NCI-H2196 (cell line): ENCODE results near the gene UBXN11.

ENCODE experiments used
- DNase-seq: peaks from one replicate; lab custom pipeline; 2025; ENCODE audit not compliant: unreplicated experiment; lab: John Stamatoyannopoulos, UW

The UBXN11 gene

DNA sequence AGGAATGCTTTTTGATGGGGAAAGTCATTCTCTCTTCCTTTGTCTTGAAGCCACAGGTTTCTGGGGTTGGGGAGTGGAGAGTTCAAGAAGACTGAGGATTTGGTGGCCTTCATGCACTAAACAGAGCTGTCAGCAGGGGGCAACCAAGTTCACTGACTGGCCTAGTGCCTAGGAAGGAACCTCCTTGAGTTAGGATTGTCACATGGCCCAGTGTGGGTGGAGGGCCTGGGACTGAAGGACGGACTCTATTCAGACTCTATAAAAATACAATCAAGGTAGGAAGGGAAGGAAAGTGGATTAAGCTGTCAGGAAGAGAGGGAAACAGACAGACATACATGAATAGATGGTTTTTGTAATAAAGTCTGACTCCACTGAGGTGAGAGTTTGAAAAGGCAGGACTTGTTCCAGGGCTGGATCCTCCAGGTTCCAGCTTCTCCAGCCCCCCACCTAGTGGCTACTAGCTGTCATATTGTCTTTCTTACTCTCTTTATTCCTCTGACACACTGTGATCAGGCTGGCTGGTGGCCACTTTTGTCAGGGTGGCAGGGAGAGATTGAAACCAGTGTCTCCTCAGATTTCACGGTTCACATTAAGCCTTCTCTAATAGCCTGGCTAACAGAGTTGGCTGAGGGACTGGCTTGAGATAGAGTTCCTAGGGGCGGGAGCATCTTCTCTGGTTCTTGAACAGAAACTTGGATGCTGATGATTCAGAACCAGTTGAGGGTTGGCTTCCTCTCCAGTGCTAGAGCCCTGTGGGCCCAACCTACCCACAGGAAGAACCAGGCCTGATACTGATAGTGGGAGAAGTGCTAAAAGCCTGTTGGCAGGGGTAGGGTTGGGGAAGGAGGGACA is 30.6 kb downstream of the UBXN11 start:
- DNase-seq = peak; percentile 85

DNA sequence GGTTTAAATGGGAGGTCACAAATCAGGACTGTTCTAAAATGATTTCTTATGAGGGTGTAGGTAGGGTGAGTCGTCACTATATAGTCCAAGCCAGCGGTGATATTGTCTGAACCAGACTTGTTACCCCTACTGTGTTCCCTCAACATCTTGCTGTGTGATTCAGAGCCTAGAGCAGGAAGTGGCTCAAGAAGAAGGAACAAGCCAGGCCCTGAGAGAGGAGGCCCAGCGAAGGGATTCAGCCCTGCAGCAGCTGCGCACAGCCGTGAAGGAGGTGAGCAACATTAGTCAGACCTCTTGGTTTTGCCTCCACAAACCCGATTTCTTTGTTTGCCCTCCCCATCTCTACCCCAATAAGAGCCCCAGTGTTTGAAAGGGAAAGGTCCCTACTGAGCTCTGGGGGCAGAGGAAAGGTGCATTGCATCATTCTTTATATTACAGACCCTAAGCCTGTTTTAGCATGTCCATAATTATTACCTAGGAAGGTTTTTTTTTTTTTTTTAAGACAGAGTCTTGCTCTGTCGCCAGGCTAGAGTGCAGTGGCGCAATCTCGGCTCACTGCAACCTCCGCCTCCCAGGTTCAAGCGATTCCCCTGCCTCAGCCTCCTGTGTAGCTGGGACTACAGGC is 31.5 kb downstream of the UBXN11 start:
- DNase-seq = no peak

DNA sequence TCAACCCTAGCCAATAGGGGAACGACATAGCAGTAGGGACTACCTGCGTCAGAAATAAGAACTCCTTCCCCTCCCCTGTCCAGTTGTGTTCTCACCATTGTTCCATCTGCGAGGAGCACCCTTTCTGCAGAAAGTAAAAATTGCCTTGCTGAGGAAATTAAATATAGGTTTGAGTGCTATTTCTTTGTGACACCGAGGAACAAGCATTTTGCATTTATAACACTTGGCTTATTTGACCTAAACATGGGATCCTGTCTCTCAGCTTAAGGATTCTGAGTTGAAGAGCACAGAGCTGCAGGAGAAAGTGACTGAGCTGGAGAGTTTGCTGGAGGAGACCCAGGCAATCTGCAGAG is 37.3 kb downstream of the UBXN11 start:
- DNase-seq = no peak

DNA sequence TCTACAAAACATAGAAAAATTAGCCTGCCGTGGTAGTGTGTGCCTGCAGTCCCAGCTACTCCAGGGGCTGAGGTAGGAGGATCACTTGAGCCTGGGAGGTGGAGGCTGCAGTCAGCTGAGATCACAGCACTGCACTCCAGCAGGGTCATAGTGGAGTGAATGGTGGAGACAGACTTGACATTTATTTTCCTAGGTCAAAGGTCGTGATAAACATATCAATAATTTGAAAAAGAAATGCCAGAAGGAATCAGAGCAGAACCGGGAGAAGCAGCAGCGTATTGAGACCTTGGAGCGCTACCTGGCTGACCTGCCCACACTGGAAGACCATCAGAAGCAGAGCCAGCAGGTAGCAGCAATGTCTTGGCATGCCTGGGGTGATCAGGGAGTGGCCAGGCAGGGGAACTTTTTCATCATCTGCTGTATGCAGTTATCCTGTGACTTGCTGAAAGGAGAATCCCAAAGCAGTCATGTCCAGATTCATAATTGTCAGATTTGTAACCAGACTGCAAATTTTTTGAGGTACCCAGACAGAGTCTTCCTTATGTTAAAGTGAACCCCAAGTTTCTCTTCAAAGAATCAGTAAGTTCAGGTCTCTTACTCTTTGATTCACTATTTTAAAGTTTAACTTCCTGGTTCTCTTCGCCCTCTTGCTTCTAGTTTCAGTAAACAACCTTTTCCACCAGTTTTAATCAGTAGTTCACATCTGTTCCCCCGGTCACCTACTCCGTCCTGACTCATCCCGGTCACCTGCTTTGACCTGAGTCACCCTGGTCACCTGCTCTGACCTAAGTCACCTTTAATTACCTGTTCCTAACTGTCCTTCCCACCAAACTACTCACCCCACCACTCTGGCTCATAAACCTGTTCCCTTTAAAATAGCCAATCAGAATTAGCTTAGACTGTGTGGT is 37.9 kb downstream of the UBXN11 start:
- DNase-seq = no peak

DNA sequence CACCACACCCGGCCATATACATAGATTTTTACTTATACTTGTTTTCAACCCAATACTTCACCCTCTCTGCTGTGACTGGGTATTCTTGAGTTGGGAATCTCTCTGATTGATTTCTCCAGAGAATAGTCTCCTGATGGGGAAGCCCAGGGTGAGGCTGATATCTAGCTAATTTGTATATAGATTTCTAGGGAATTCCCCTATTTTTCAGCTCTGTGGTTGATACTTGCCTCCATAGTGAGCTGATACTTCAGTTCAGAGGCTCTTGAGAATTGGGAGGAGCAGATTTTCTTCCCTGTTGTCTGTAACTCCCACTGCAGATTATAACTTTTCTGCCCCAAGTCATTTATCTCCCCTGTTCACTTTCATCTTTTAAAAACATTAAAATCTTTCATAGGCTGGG is 41.0 kb downstream of the UBXN11 start:
- no peak for DNase-seq

DNA sequence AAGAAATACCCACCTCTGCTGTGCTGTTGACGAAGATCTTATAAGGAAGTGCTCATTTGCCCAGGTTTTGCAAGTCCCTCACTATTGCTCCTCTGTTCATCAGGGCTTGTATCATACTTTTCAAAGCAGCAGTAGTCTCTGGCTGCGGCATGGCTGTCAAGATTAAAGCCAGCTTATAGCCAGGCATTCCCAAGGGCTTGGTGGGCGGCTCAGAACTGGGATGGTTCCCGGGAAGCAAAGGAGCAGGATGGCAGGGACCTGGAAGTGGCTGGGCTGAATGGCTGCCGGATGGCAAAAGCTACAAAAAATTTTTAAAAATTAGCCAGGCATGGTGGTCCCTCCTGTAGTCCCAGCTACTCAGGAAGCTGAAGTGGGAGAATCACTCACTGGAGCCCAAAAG is 43.2 kb downstream of the UBXN11 start:
- DNase-seq = no peak

DNA sequence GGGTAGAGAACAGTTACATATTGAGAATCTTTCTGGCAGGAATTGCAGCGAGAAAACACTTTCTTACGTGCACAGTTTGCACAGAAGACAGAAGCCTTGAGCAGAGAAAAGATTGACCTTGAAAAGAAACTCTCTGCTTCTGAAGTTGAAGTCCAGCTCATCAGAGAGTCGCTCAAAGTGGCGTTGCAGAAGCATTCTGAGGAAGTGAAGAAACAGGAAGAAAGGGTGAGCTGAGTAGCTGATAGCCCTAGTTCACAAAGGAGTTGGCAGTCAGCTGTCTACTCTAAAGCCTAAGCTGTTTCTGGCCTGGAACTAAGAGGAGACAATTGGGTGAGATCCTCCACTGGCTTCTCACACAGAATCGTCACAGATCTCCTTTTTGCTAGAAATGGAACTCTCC is 46.9 kb downstream of the UBXN11 start:
- no peak for DNase-seq

DNA sequence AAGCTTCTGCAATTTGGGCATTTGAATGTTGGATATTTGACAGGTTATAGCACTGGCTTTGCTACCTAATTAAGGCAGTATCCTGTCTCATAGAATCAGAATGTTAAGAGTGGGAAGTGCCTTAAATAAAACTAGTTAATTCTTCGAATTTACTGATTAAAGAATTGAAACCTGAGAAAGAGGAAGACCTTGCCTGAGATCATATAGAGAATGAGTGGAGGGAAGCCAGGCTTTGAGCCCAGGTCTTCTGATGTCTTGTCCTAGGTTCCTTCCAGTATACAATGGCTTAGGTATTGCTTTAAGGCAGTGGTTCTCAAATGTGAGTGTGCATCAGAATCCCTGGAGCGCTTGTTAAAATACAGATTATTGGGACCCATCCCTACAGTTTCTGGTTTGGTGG is 47.4 kb downstream of the UBXN11 start:
- DNase-seq = no peak

DNA sequence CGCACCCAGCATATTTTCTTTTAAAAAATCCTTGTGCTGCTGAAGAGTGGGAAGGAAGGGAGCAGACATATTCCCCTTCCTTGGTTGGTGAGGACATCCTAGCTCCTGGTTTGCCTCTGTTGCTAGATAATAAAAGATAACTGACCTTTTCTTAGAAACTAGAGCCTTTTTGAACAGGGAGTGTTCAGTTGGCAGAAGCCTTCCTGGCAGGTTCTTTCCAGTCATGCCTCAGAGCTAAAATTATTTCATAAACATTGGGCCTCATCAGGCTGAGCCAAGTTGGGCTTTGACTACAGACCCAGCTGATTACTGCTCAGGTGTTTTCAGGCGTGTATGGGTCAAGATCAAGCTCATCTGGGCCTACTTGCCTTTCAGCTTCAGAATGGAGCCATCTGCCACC is 49.2 kb downstream of the UBXN11 start:
- no peak for DNase-seq

DNA sequence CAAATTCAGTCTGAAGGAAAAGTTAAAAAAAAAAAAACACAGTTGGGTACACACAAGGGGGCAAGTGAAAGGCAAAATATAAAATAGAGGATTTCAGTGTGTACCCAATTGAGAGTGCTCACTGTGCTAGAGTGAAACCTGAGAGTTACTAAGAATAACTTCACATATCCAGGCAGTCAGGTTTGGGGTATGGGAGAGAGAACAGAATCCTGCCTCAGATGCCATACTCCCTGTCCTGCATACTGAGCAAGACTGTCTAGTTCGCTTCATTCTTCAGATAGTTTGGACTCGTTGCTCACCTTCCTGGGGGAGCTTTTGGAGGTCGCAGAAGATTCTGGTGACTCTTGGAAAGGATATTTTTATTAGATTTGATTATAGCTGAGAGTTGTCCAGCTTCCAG is 52.0 kb downstream of the UBXN11 start:
- DNase-seq = no peak

DNA sequence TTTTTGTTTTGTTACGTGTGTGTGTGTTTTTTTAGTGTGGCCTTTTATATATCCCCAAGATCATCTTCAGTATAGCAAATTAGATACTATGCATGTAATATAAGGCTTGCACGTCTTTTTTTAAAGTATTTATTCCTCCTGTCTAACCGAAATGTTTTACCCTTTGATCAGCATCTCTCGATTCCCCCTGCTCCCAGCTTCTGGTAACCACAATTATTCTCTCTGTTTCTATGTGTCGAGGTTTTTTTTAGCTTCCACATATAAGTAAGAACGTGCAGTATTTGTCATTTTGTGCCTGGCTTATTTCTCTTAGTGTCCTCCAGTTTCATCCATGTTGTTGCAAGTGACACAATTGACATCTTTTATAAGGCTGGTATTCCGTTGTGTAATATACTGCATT is 53.7 kb downstream of the UBXN11 start:
- DNase-seq = no peak

DNA sequence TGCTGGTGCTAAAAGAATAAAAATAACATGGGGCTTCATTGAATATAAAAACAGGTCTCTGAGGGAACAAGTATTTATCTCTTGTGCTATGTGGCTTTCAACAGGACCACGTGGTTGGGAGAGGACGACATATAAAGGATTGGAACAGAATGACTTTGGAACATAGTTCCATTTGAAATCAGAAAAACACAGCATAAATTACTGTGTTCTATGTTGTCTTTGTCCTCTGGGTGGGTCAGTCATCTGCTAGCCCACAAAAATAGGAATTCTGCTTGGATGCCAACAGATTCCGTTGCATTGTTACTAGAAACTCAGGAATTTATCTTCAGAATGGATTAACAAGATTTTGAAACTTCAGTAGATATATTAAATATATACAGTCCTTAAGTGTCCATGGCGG is 66.5 kb downstream of the UBXN11 start:
- DNase-seq = no peak

DNA sequence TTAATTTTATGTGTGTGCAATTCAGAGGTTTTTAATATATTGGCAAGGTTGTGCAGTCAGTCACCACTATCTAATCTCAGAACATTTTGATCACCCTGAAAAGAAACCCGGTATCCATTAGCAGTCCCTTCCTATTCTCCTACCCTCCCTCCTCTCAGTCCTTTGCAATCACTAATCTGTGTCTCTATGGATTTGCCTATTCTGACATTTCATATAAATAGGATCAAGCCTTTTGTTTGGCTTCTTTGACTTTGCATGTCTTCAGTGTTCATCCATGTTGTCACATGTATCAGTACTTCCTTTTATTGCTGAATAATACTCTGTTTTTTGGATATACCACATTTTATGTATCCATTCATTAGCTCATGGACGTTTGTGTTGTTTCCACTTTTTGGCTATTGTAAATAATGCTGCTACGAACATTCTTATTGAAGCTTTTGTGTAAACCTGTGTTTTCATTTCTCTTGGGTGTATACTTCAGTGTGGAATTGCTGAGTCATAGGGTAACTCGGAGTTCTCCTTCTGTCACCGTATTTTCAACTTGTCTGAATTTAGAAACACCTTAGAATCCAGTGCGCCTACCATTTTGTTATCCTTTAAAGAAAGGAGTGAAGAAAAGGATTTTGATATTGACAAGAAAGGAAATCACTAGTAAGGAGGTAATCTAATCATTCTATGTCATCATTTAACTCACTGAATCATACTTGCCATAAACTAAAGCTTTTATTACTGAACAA is 69.0 kb downstream of the UBXN11 start:
- DNase-seq = no peak

DNA sequence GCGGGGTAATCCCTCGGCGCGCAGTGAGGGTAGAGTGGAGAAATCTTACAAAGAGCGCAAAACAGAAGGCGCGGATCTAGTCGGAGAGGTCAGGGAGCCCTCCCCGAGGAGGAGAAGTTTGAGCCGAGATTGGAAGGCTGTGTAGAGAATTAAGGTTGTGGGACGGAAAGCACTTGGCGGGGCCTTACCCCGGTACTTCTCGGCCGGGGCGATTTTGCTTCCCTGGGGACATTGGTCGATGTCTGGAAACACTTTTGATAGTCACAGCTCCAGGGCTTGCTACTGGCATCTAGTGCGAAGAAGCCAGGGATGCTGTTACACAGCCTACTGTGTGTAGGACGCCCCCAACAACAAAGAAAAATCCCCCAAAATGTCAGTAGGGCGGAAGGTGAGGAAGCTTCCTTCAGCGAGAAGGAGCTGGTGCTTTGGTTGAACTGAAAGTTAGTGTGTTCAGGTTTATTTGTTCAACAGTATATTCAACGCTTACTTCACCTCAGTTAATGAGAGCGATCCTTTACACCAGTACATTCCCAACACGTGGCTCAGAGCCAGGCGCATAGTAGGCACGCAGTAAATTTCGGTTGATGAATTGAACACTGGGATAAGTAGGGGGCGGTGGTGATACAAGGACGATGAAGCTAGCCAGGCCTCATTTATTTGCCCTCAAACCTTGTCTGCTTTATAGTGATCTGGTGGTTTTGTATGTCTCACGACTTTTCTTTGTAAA is 71.6 kb downstream of the UBXN11 start:
- no peak for DNase-seq

DNA sequence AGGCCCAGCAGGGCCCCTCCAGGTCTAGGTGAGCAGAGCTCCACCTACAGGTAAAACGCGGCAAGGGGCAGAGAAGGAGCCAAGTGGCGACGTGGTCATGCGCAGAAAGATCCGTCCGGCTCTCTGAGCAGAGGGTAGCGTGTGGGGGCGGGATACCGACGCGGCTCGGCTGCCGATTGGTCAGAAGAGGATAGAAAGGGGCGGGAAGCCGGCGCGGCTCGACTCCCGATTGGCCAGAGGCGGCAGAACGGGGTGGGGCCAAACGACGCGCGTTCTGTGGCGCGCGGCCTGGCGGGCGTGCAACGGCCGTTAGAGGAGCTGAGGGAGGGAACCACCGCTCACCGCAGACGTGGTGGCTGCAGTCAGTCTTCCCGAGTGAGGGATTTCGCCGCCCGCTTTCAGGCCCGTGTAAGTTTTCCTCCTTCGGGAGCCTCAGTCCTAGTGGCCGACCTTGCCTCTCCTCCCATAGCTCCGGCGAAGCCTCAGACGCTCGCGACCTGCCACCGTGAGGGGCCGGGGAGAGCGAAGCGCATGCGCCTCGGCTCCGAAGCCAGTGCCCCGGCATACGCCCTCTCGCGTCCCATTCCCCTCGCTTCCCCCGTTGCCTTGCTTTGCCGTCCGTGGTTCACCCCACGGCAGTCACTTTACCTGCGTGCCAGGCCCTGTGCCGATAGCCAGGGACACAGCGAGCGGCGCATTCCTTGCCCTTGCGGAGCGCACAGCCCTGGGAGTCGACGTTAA is 72.4 kb downstream of the UBXN11 start, which contains the start of gene CEP85:
Gene CEP85 (plus strand): TSS at position 298 of the 741 bp plus-strand sequence. CDS start 5,584 bp downstream, outside the sequence.
- peak; percentile 98 for DNase-seq
